HepG2 (cell line): ENCODE measurements around the gene FMO1. TPM values are rescaled to one million over a fixed set of nuclear protein-coding genes. Genes with fewer than 3 reads are reported as not detected.

ENCODE experiments used
- ATAC-seq: fragments of 200-7000 bp; cut with Tn5 transposase; 3 replicates; pipeline ENCODE4 v1.9.1; 2020; ENCODE audit warnings: mild to moderate bottlenecking, moderate library complexity
- BruUV-seq: library from RNA; stranded (reverse); fragments of 400-500 nt; replicated peaks from 2 replicates; lab custom pipeline; 2021; lab: Mats Ljungman, UMichigan
- CTCF ChIA-PET: fragments of 300-600 bp; formaldehyde crosslinking; extraction: SDS; loops from one replicate; lab custom pipeline; 2021; ENCODE audit warnings: low total read pairs, inconsistent platforms, low intra/inter-chr PET ratio; lab: Yijun Ruan, JAX
- POLR2A ChIA-PET: fragments of 350-600 bp; sonication (Branson Sonifier 250); formaldehyde crosslinking; loops from one replicate; lab custom pipeline; 2020; ENCODE audit warnings: antibody characterized with exemption, inconsistent platforms; lab: Yijun Ruan, JAX
- DNase-seq: peaks from one replicate; pipeline ENCODE4 v3.0.0-alpha.2; 2015; ENCODE audit warnings: low spot score
- FAIRE-seq: peaks from 3 replicates; lab custom pipeline; 2011; peaks lifted over from hg19 to GRCh38; lab: Jason Lieb, UNC
- H2AFZ ChIP-seq: one replicate; pipeline ENCODE4 v1.6.1; 2011; ENCODE audit warnings: low read length, inconsistent platforms
- H3K27ac ChIP-seq: fragments of 300-600 bp; 3 replicates; pipeline ENCODE4 v1.8.0; 2011; ENCODE audit warnings: mixed run types, mild to moderate bottlenecking, mixed read lengths, low read length, inconsistent platforms; ENCODE audit not compliant: insufficient read depth; ENCODE audit errors: extremely low read length
- H3K27me3 ChIP-seq, 2 experiments: fragments of 200-600 bp in 1 of 2; 2 replicates in 1 of 2; 3 replicates in 1 of 2; pipeline versions ENCODE4 v1.6.0 to v1.8.0; 2011; ENCODE audit warnings: low read length in 2 of 2, mild to moderate bottlenecking in 2 of 2, moderate library complexity in 2 of 2, inconsistent platforms in 1 of 2; ENCODE audit not compliant: insufficient read depth in 2 of 2, control insufficient read depth in 1 of 2
- H3K36me3 ChIP-seq, 2 experiments: fragments of 200-600 bp in 1 of 2; replicated peaks in 1 of 2; 2 replicates in 1 of 2; 3 replicates in 1 of 2; pipeline versions ENCODE4 v1.5.1 to v1.8.0; 2011; ENCODE audit warnings: low read length in 2 of 2, inconsistent platforms in 1 of 2; ENCODE audit not compliant: insufficient read depth in 2 of 2, control insufficient read depth in 1 of 2
- H3K4me1 ChIP-seq: 2 replicates; pipeline ENCODE4 v1.5.1; 2012; ENCODE audit warnings: low read length, inconsistent platforms; ENCODE audit not compliant: insufficient read depth
- H3K4me2 ChIP-seq: 2 replicates; pipeline ENCODE4 v1.6.0; 2011; ENCODE audit warnings: low read depth, low read length, inconsistent platforms
- H3K4me3 ChIP-seq, 3 experiments: fragments of 200-600 bp in 1 of 3; sonication (generic), shearing (Covaris generic) in 1 of 3; replicated peaks in 1 of 3; 2 replicates each; pipeline ENCODE4 v1.5.1; 2011 to 2016; ENCODE audit warnings: low read length in 3 of 3, inconsistent platforms in 2 of 3, low read depth in 2 of 3, mild to moderate bottlenecking in 2 of 3, control low read depth in 1 of 3, mixed read lengths in 1 of 3; ENCODE audit not compliant: insufficient read depth in 1 of 3
- H3K79me2 ChIP-seq: one replicate; pipeline ENCODE4 v1.6.1; 2011; ENCODE audit warnings: low read length, inconsistent platforms; ENCODE audit not compliant: insufficient read depth
- H3K9ac ChIP-seq: 2 replicates; pipeline ENCODE4 v1.6.0; 2011; ENCODE audit warnings: mild to moderate bottlenecking, low read depth, low read length, inconsistent platforms; ENCODE audit not compliant: insufficient read depth
- H3K9me3 ChIP-seq: 2 replicates; pipeline ENCODE4 v1.5.1; 2012; ENCODE audit warnings: mild to moderate bottlenecking, low read length
- H4K20me1 ChIP-seq: 2 replicates; pipeline ENCODE4 v1.6.0; 2011; ENCODE audit warnings: inconsistent platforms, mild to moderate bottlenecking, low read length, moderate library complexity; ENCODE audit not compliant: insufficient read depth
- ARNT2 ChIP-seq: sonication (generic); formaldehyde crosslinking; IDR thresholded peaks from 2 replicates; pipeline ENCODE4 v1.8.0; 2022; ENCODE audit warnings: mild to moderate bottlenecking, low read depth, missing genetic modification reagents, moderate library complexity
- GMEB2 ChIP-seq: IDR thresholded peaks from 2 replicates; pipeline ENCODE4 v1.6.1; 2016; ENCODE audit warnings: missing biosample characterization, missing genetic modification reagents, low read depth
- MTA1 ChIP-seq: sonication (generic); formaldehyde crosslinking; IDR thresholded peaks from 2 replicates; pipeline ENCODE4 v1.4.0; 2020; ENCODE audit warnings: missing genetic modification reagents, mild to moderate bottlenecking, borderline replicate concordance
- NR1H2 ChIP-seq: sonication (generic); formaldehyde crosslinking; IDR thresholded peaks from 2 replicates; pipeline ENCODE4 v1.8.1; 2022; ENCODE audit warnings: low read depth, missing genetic modification reagents, borderline replicate concordance
- NRL ChIP-seq: sonication (generic); formaldehyde crosslinking; IDR thresholded peaks from 2 replicates; pipeline ENCODE4 v1.5.0; 2020; ENCODE audit warnings: missing genetic modification reagents, mild to moderate bottlenecking, moderate library complexity, borderline replicate concordance
- PHF20 ChIP-seq: sonication (generic); formaldehyde crosslinking; IDR thresholded peaks from 2 replicates; pipeline ENCODE4 v1.5.0; 2020; ENCODE audit warnings: mild to moderate bottlenecking, missing genetic modification reagents
- RFX5 ChIP-seq: IDR thresholded peaks from 2 replicates; pipeline ENCODE4 v1.6.1; 2011; ENCODE audit warnings: low read depth, low read length, improper control_type of control experiment
- STAT5B ChIP-seq: sonication (generic); formaldehyde crosslinking; IDR thresholded peaks from 2 replicates; pipeline ENCODE4 v1.4.0; 2020; ENCODE audit warnings: missing genetic modification reagents
- ZBTB10 ChIP-seq: sonication (generic); formaldehyde crosslinking; IDR thresholded peaks from 2 replicates; pipeline ENCODE4 v1.4.0; 2020; ENCODE audit warnings: missing genetic modification reagents, borderline replicate concordance
- ZNF292 ChIP-seq: sonication (generic); formaldehyde crosslinking; IDR thresholded peaks from 2 replicates; pipeline ENCODE4 v1.8.1; 2022; ENCODE audit warnings: mild to moderate bottlenecking, low read depth, missing genetic modification reagents, borderline replicate concordance
- ZNF513 ChIP-seq: sonication (generic); formaldehyde crosslinking; conservative IDR thresholded peaks from 2 replicates; pipeline ENCODE4 v1.5.0; 2020; ENCODE audit warnings: missing genetic modification reagents
- ZNF652 ChIP-seq: IDR thresholded peaks from 2 replicates; pipeline ENCODE4 v1.6.1; 2016; ENCODE audit warnings: low read depth, borderline replicate concordance
- WGBS: methylation state at CpG from one replicate; pipeline ENCODE4 v1.1.6; 2017; ENCODE audit warnings: low lambda C conversion rate; 5-methylcytosine and 5-hydroxymethylcytosine counted together
- in situ Hi-C: cut with HindIII; loops from 2 replicates; pipeline ENCODE4 v1.10.0; 2017; ENCODE audit warnings: low pct_unique_long_range_greater_than_20kb; ENCODE audit not compliant: extremely low pct_ligation_motif_present
- intact Hi-C: fragments of 100-400 bp; cut with micrococcal nuclease; formaldehyde crosslinking; loops from one replicate; pipeline ENCODE4 v1.10.0; 2022; ENCODE audit not compliant: unreplicated experiment
- polyA plus RNA-seq, 8 experiments: library from polyadenylated mRNA; depleted of rRNA in 3 of 8; stranded (reverse) in 7 of 8; unstranded in 1 of 8; fragments of >200 nt; fragmentation: Illumina TruSeq in 4 of 8; extraction: Trizol in 4 of 8; gene quantifications; 2 replicates each; pipeline versions ENCODE4 v1.2.1 to v1.2.3, GENCODE V29; 2011 to 2016; ENCODE audit warnings: low read depth in 4 of 8, missing spikeins in 1 of 8, mixed read lengths in 1 of 8; ENCODE audit not compliant: insufficient read depth in 1 of 8
- total RNA-seq, 5 experiments: library from RNA; depleted of rRNA; stranded (reverse); fragments of >200 nt; fragmentation: Illumina TruSeq; extraction: Trizol; gene quantifications; 2 replicates each; pipeline ENCODE4 v1.2.3, GENCODE V29; 2016; ENCODE audit warnings: low read depth in 1 of 5
- TF ChIP-seq, protein P1 (sequence below): sonication (generic); formaldehyde crosslinking; IDR thresholded peaks from 2 replicates; pipeline ENCODE4 v1.5.0; 2020; ENCODE audit warnings: missing genetic modification reagents

The FMO1 gene
- total and polyA plus RNA-seq, 2 of the 13 experiments (the other 11 are each of a cell fraction or from before 2014, with no cell fraction given): not detected

DNA sequence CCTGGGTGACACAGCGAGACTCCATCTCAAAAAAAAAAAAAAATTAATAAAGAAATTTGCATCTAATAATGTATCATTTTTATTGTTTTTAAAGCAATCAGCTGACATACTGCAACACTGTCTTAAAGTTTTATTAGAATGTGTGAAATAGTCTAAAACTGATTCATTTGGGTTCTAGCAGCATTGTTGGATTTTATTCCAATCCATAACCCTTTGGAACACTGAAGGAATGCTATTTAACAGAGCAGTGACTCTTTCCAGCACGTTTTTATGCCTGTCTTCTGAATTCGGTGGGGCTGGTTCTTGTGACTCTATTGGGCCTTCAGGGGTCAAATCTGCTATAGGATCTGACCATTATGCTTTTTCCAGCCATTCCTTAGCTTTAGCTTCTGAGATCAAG lies 47.5 kb downstream of the FMO1 start:
- no peak overlapping the region for H3K9ac ChIP-seq
- H3K9me3 ChIP-seq: peaks cover 15% of the 10 kb centered on the region; the same call in 1 of the 2 replicates
- no peak for ATAC-seq
- no peak overlapping the region for H3K4me3 ChIP-seq
- H3K27ac ChIP-seq: no peak overlapping the region
- in situ Hi-C loops (no loop called here), intact Hi-C loops (no loop called here)
- no peak for FAIRE-seq
- DNase-seq: no peak
- no peaks in the 10 kb centered on the region for H3K79me2 ChIP-seq
- WGBS: 1% methylated on average over 3 of the region's 3 CpGs
- POLR2A ChIA-PET: no interaction called here
- no peak overlapping the region for H3K4me2 ChIP-seq
- no peaks in the 10 kb centered on the region for H3K36me3 ChIP-seq
- H3K27me3 ChIP-seq: no peaks in the 10 kb centered on the region
- CTCF ChIA-PET: interaction anchor here (0.7 kb wide), 1 partner anchor 10 kb away, joined by 3 read pairs; no protein-coding TSS in a partner anchor
- H3K4me1 ChIP-seq: no peaks in the 10 kb centered on the region
- H4K20me1 ChIP-seq: no peaks in the 10 kb centered on the region
- H2AFZ ChIP-seq: no peak overlapping the region
- BruUV-seq: no TSS peak
- TF ChIP-seq ZBTB10 (no peak), GMEB2 (CRISPR knock-in tag) (no peak), ZNF652 (CRISPR knock-in tag) (no peak), MTA1 (no peak), ZNF513 (CRISPR knock-in tag) (no peak), STAT5B (CRISPR knock-in tag) (no peak), PHF20 (CRISPR knock-in tag) (no peak), NRL (no peak), NR1H2 (CRISPR knock-in tag) (no peak), RFX5 (no peak), ZNF292 (CRISPR knock-in tag) (no peak), ARNT2 (CRISPR knock-in tag) (no peak)
- TF ChIP-seq, protein P1, sequence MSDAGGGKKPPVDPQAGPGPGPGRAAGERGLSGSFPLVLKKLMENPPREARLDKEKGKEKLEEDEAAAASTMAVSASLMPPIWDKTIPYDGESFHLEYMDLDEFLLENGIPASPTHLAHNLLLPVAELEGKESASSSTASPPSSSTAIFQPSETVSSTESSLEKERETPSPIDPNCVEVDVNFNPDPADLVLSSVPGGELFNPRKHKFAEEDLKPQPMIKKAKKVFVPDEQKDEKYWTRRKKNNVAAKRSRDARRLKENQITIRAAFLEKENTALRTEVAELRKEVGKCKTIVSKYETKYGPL (CRISPR knock-in tag): no peak
- TF ChIP-seq, all 625 proteins: peak for 0
